Ureter (tissue), 1 donor: ENCODE data around the gene DCAF4. TPM values are rescaled to one million over a fixed set of nuclear protein-coding genes. Genes with fewer than 3 reads are reported as not detected.
"Not testable (repeated sequence)": the region's sequence is repeated elsewhere in the genome, so short reads cannot be mapped to it uniquely, and the experiment has no call there.

ENCODE experiments used
- DNase-seq: peaks from one replicate; pipeline ENCODE4 v3.0.0-alpha.2; 2020; ENCODE audit warnings: low spot score
- total RNA-seq: library from RNA; stranded (reverse); gene quantifications from one replicate; pipeline ENCODE4 v1.2.4, GENCODE V29; 2023
- donor health status: DM: yes; HTN: yes; CAD: no.

Gene DCAF4
- total RNA-seq, 1 donor from 2014 or later, result 26.0 TPM

GRCh38 chr14:72970824-72971434, 44.7 kb downstream of the DCAF4 start:
- no peak for DNase-seq

- no peak for DNase-seq
Observed at GRCh38 chr14:72974661-72975060, 48.4 kb downstream of the DCAF4 start.

- DNase-seq, result no peak
Observed at GRCh38 chr14:72975770-72976169, 49.5 kb downstream of the DCAF4 start.

GRCh38 chr14:72978856-72979255, 52.6 kb downstream of the DCAF4 start:
- DNase-seq, result no peak

- no peak for DNase-seq
Observed at GRCh38 chr14:72980863-72981262, 54.6 kb downstream of the DCAF4 start.

DNA sequence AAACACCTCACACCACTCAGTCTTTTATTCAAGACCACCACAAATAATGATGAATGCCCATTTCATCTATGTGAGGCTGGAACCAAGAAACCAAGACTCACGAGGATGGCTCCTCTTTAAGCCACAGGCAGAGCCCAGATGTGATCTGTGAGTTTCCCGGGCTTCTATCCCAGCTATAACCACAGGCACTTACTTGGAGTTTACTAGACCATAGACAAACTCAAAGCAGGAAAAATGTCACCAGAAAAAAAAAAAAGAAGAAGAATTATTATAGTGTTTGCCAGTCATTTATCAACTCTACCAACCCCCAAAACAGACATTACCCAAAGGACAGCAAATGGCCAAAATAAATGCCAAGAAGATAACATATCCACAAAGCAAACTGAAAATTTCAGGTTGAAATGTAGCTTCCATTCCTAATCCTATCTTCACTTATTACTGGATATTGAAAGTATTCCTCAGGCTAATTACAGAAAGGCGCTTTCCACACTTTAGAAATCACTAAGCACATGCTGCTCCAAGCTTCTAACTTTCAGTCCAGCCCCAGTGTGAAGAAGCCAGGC, 56.0 kb downstream of the DCAF4 start:
- no peak for DNase-seq

DNA sequence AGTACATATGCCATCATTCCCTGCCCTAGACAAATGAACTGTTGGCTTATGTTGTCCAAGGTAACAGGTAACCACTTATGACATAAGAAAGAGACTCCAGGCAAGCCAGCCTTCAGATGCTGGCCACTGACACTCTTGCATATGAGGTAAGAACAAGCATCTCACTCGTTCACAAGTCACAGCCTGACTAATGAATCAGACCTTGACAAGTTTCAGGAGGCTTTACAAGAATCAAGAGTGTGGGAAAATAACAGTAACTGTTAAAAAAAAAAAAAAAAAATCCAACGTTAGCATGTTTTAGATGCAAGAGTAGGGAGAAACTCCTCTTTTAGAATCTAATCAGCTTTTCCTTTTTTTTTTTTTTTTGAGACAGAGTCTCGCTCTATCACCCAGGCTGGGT, 60.0 kb downstream of the DCAF4 start:
- no peak for DNase-seq

- DNase-seq, result no peak
Observed at GRCh38 chr14:72986857-72987256, 60.6 kb downstream of the DCAF4 start.

- DNase-seq, result no peak
Observed at GRCh38 chr14:72990171-72990570, 63.9 kb downstream of the DCAF4 start.

DNA sequence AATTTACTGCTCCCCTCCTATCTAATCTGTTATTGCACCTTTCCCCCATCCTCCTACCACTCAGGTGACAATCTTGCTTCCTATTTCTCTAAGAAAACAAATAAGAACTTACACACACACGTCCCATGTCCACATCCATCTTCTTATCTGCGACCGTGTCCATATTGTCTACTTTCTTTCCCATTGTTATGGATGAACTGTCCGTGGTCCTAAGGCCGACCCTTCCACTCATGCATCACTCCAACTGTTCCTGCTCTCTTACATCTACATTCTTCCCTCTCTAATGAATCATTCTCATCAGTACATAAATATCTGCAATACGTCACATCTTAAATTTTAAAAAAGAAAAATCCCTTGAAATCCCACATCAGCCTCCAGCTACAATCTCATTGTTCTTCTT, 70.7 kb downstream of the DCAF4 start:
- no peak for DNase-seq

DNA sequence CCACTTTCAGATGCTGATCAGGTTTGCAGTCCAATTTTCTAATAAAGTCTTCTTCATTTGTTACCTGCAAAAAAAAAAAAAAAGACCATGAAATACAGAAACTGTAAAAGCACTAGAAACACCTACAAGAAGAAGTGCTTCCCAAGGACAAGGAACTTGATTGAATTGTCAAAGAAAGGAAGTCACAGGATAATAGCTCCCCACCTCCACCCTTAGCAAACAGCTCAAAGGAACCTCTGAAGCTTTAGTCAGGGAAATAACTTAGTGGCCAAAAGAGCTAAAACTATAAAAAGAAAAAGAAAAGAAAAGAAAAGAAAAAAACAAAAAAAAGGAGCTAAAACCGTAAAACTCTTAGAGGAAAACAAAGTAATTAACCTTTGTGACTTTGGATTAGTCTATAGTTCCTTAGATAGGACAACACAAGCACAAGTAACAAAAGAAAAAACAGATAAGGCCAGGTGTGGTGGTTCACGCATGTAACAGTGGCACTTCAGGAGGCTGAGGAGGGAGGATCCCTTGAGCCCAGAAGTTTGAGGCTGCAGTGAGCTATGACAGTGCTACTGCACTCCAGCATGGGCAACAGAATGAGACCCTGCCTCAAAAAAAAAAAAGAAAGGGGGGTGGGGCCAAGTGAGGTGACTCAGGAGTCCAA, 72.1 kb downstream of the DCAF4 start:
- DNase-seq, result no peak

DNA sequence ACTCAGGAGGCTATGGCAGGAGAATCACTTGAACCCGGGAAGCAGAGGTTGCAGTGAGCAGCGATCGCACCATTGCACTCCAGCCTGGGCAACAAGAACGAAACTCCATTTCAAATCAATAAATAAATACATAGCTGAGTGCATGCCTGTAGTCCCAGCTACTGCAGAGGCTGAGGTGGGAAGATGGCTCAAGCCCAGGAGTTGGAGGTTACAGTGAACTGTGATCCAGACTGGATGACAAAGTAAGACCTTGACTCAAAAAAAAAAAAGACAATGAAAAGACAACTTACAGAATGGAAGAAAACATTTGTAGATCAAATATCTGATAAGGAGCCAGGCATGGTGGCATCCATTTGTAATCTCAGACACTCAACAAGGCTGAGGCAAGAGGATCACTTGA, 73.1 kb downstream of the DCAF4 start:
- DNase-seq, result no peak

GRCh38 chr14:73000073-73000472, 73.8 kb downstream of the DCAF4 start:
- DNase-seq, result no peak

DNA sequence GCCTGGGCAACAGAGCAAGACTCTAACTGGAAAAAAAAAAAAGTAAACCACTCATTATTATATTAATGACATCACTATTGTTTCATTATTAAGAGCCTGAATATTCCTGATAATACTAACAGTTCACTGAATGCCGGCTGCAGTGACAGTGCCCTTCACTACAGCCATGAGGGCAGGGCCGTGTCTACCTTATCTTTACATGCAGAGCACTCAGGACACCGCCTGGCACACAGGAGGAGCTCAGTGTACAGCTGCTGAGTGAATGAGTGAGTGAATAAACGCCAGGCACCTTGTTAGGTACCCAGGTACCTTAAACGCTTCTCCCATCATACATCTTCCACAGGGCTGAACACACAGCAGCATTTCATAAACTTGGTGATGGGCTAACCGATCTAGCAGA, 77.4 kb downstream of the DCAF4 start:
- DNase-seq, result no peak

DNA sequence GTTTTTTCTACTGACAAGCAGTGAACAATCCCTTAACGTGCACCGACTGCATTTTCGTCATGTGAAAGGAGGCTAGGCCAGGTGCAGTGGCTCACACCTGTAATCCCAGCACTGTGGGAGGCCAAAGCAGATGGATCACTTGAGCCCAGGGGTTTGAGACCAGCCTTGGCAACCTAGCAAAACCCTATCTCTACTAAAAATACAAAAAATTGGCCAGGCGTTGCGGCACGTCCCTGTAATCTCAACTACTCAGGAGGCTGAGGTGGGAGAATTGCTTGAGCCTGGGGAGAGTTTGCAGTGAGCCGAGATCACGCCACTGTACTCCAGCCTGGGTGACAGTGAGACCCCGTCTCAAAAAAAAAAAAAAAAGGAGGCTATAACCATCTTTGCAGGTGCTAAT, 78.4 kb downstream of the DCAF4 start:
- DNase-seq, result not testable (repeated sequence)

- no peak for DNase-seq
Observed at GRCh38 chr14:73007835-73008234, 81.6 kb downstream of the DCAF4 start.

GRCh38 chr14:73008501-73008900, 82.2 kb downstream of the DCAF4 start:
- DNase-seq, result no peak

Other genes starting within 250 kb of the DCAF4 start
- gene DPF3, start 32.4 kb upstream of the DCAF4 start, total RNA-seq, result 2.0 TPM
- 16.9 TPM for gene ZFYVE1, start 100.6 kb downstream of the DCAF4 start, total RNA-seq
- gene RBM25, start 132.1 kb downstream of the DCAF4 start, total RNA-seq, result 128 TPM
- 71.1 TPM for gene PSEN1, start 210.0 kb downstream of the DCAF4 start, total RNA-seq